Liver (tissue), 9 donors: ENCODE measurements around the gene TLK2. TPM values are rescaled to one million over a fixed set of nuclear protein-coding genes. Genes with fewer than 3 reads are reported as not detected.

Experiments
- DNase-seq: peaks from one replicate; pipeline ENCODE4 v3.0.0-alpha.2; 2017; ENCODE audit warnings: low spot score
- H3K27ac ChIP-seq, 2 donors: one replicate each; pipeline ENCODE4 v1.7.0; 2013; ENCODE audit warnings: inconsistent platforms in 2 of 2, low read length in 2 of 2, control low read depth in 1 of 2, low read depth in 1 of 2, mild to moderate bottlenecking in 1 of 2
- H3K27me3 ChIP-seq, 4 donors: one replicate each; pipeline versions ENCODE4 v1.6.1 to v1.7.0; 2013; ENCODE audit warnings: low read length in 3 of 4, inconsistent platforms in 1 of 4, mild to moderate bottlenecking in 1 of 4, moderate library complexity in 1 of 4; ENCODE audit not compliant: control insufficient read depth in 4 of 4, insufficient read depth in 4 of 4
- H3K36me3 ChIP-seq, 4 donors: one replicate each; pipeline versions ENCODE4 v1.6.1 to v1.7.0; 2013; ENCODE audit warnings: low read length in 3 of 4, mild to moderate bottlenecking in 3 of 4, low read depth in 1 of 4, moderate library complexity in 1 of 4; ENCODE audit not compliant: control insufficient read depth in 4 of 4, insufficient read depth in 3 of 4
- H3K4me1 ChIP-seq, 4 donors: one replicate each; pipeline versions ENCODE4 v1.6.1 to v1.7.0; 2013; ENCODE audit warnings: low read length in 3 of 4, mild to moderate bottlenecking in 3 of 4, moderate library complexity in 1 of 4; ENCODE audit not compliant: control insufficient read depth in 4 of 4, insufficient read depth in 4 of 4
- H3K4me3 ChIP-seq, 3 donors: one replicate each; pipeline versions ENCODE4 v1.6.1 to v1.7.0; 2013; ENCODE audit warnings: low read length in 3 of 3, control low read depth in 1 of 3, low read depth in 1 of 3, mild to moderate bottlenecking in 1 of 3
- H3K9ac ChIP-seq, 2 donors: one replicate each; pipeline ENCODE4 v1.7.0; 2013; ENCODE audit warnings: low read length in 2 of 2, mild to moderate bottlenecking in 2 of 2, moderate library complexity in 2 of 2, control low read depth in 1 of 2, low read depth in 1 of 2
- H3K9me3 ChIP-seq, 4 donors: one replicate each; pipeline versions ENCODE4 v1.6.1 to v1.7.0; 2013; ENCODE audit warnings: low read length in 3 of 4; ENCODE audit not compliant: control insufficient read depth in 4 of 4
- HNF4A ChIP-seq, 2 donors: conservative IDR thresholded peaks; 2 replicates each; pipeline ENCODE4 v1.6.1; 2016; ENCODE audit warnings: antibody characterized with exemption in 2 of 2, mild to moderate bottlenecking in 2 of 2
- JUND ChIP-seq, 2 donors: IDR thresholded peaks; 2 replicates each; pipeline ENCODE4 v1.6.1; 2016; ENCODE audit warnings: antibody characterized with exemption in 2 of 2
- NR2F2 ChIP-seq: IDR thresholded peaks from 2 replicates; pipeline ENCODE4 v1.6.1; 2016; ENCODE audit warnings: antibody characterized with exemption
- RXRA ChIP-seq, 2 donors: IDR thresholded peaks; 2 replicates each; pipeline ENCODE4 v1.6.1; 2017 to 2018; ENCODE audit warnings: antibody characterized with exemption in 2 of 2, mild to moderate bottlenecking in 1 of 2
- SP1 ChIP-seq: IDR thresholded peaks from 2 replicates; pipeline ENCODE4 v1.6.1; 2018; ENCODE audit warnings: antibody characterized with exemption, mild to moderate bottlenecking
- YY1 ChIP-seq: IDR thresholded peaks from 2 replicates; pipeline ENCODE4 v1.6.1; 2016; ENCODE audit warnings: antibody characterized with exemption, mild to moderate bottlenecking
- WGBS: extraction: QIAGEN DNeasy Blood & Tissue Kit; methylation state at CpG from one replicate; pipeline ENCODE4 v1.1.7; 2013; 5-methylcytosine and 5-hydroxymethylcytosine counted together
- polyA plus RNA-seq, 2 donors: library from polyadenylated mRNA; stranded (reverse) in 1 of 2; unstranded in 1 of 2; fragments of 200-250 nt in 1 of 2; fragments of >200 nt in 1 of 2; fragmentation: Nextera tagmentation in 1 of 2; extraction: Ambion mirVana in 1 of 2; gene quantifications; one replicate each; pipeline versions ENCODE4 v1.2.1 to v1.2.3, GENCODE V29; 2013 to 2015
- total RNA-seq, 2 donors: library from RNA; depleted of rRNA; stranded (reverse); fragments of >200 nt; gene quantifications; one replicate each; pipeline ENCODE4 v1.2.3, GENCODE V29; 2014
- TF ChIP-seq, protein P1 (sequence below): IDR thresholded peaks from 2 replicates; pipeline ENCODE4 v1.6.1; 2016; ENCODE audit warnings: antibody characterized with exemption
- TF ChIP-seq, protein P2 (sequence below): IDR thresholded peaks from 2 replicates; pipeline ENCODE4 v1.6.1; 2016; ENCODE audit warnings: antibody characterized with exemption
- TF ChIP-seq, protein P3 (sequence below): fragments of 150-350 bp; IDR thresholded peaks from 2 replicates; pipeline ENCODE4 v1.5.1; 2017; ENCODE audit warnings: improper control_type of control experiment, low read depth, low read length; ENCODE audit not compliant: missing input control
- TF ChIP-seq, protein P4 (sequence below): IDR thresholded peaks from 2 replicates; pipeline ENCODE4 v1.6.1; 2016; ENCODE audit warnings: antibody characterized with exemption
- TF ChIP-seq, protein P5 (sequence below): IDR thresholded peaks from 2 replicates; pipeline ENCODE4 v1.6.1; 2016; ENCODE audit warnings: antibody characterized with exemption, mild to moderate bottlenecking
- donor health status: healthy.
- donor health status: healthy.
- donor health status: healthy.
- donor health status: healthy.
- donor health status: healthy.

Gene TLK2
- total and polyA plus RNA-seq, 4 donors: 4.2 to 25.8 (median 14.8) TPM

DNA sequence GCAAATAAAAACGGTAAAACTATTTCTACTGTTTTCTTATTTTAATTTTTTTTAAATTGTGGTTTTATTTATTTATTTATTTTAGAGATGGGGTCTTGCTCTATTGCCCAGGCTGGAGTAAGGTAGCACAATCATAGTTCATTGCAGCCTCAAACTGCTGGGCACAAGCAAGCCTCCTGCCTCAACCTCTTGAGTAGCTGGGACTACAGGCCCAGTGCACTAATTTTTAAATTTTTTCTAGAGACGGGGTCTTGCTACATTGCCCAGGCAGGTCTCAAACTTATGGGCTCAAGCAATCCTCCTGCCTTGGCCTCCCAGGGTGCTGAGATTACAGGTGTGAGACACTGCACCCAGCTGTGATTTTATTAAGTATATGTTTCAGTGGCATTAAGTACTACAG is 102.3 kb downstream of the TLK2 start:
- TF ChIP-seq HNF4A (conservative IDR thresholded peaks at IDR 0.05) (no peak), NR2F2 (no peak), YY1 (no peak), JUND (IDR thresholded peaks at IDR 0.05) (no peak), RXRA (IDR thresholded peaks at IDR 0.05) (no peak)
- TF ChIP-seq, protein P1, sequence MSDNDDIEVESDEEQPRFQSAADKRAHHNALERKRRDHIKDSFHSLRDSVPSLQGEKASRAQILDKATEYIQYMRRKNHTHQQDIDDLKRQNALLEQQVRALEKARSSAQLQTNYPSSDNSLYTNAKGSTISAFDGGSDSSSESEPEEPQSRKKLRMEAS: no peak
- TF ChIP-seq, protein P2, sequence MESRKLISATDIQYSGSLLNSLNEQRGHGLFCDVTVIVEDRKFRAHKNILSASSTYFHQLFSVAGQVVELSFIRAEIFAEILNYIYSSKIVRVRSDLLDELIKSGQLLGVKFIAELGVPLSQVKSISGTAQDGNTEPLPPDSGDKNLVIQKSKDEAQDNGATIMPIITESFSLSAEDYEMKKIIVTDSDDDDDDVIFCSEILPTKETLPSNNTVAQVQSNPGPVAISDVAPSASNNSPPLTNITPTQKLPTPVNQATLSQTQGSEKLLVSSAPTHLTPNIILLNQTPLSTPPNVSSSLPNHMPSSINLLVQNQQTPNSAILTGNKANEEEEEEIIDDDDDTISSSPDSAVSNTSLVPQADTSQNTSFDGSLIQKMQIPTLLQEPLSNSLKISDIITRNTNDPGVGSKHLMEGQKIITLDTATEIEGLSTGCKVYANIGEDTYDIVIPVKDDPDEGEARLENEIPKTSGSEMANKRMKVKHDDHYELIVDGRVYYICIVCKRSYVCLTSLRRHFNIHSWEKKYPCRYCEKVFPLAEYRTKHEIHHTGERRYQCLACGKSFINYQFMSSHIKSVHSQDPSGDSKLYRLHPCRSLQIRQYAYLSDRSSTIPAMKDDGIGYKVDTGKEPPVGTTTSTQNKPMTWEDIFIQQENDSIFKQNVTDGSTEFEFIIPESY: no peak
- TF ChIP-seq, protein P3, sequence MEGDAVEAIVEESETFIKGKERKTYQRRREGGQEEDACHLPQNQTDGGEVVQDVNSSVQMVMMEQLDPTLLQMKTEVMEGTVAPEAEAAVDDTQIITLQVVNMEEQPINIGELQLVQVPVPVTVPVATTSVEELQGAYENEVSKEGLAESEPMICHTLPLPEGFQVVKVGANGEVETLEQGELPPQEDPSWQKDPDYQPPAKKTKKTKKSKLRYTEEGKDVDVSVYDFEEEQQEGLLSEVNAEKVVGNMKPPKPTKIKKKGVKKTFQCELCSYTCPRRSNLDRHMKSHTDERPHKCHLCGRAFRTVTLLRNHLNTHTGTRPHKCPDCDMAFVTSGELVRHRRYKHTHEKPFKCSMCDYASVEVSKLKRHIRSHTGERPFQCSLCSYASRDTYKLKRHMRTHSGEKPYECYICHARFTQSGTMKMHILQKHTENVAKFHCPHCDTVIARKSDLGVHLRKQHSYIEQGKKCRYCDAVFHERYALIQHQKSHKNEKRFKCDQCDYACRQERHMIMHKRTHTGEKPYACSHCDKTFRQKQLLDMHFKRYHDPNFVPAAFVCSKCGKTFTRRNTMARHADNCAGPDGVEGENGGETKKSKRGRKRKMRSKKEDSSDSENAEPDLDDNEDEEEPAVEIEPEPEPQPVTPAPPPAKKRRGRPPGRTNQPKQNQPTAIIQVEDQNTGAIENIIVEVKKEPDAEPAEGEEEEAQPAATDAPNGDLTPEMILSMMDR: no peak
- TF ChIP-seq, protein P4, sequence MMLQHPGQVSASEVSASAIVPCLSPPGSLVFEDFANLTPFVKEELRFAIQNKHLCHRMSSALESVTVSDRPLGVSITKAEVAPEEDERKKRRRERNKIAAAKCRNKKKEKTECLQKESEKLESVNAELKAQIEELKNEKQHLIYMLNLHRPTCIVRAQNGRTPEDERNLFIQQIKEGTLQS: no peak
- TF ChIP-seq, protein P5, sequence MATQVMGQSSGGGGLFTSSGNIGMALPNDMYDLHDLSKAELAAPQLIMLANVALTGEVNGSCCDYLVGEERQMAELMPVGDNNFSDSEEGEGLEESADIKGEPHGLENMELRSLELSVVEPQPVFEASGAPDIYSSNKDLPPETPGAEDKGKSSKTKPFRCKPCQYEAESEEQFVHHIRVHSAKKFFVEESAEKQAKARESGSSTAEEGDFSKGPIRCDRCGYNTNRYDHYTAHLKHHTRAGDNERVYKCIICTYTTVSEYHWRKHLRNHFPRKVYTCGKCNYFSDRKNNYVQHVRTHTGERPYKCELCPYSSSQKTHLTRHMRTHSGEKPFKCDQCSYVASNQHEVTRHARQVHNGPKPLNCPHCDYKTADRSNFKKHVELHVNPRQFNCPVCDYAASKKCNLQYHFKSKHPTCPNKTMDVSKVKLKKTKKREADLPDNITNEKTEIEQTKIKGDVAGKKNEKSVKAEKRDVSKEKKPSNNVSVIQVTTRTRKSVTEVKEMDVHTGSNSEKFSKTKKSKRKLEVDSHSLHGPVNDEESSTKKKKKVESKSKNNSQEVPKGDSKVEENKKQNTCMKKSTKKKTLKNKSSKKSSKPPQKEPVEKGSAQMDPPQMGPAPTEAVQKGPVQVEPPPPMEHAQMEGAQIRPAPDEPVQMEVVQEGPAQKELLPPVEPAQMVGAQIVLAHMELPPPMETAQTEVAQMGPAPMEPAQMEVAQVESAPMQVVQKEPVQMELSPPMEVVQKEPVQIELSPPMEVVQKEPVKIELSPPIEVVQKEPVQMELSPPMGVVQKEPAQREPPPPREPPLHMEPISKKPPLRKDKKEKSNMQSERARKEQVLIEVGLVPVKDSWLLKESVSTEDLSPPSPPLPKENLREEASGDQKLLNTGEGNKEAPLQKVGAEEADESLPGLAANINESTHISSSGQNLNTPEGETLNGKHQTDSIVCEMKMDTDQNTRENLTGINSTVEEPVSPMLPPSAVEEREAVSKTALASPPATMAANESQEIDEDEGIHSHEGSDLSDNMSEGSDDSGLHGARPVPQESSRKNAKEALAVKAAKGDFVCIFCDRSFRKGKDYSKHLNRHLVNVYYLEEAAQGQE: no peak
- H3K9ac ChIP-seq: no peak overlapping the region
- no peaks in the 10 kb centered on the region for H3K4me1 ChIP-seq
- no peak overlapping the region for H3K4me3 ChIP-seq
- WGBS: 94% methylated on average over 2 of the region's 2 CpGs
- H3K27me3 ChIP-seq: no peaks in the 10 kb centered on the region
- H3K9me3 ChIP-seq: no peaks in the 10 kb centered on the region
- no peak for DNase-seq
- H3K27ac ChIP-seq: no peak overlapping the region
- peaks cover 0 to 22% (median 14%) of the 10 kb centered on the region in 4 donors for H3K36me3 ChIP-seq

DNA sequence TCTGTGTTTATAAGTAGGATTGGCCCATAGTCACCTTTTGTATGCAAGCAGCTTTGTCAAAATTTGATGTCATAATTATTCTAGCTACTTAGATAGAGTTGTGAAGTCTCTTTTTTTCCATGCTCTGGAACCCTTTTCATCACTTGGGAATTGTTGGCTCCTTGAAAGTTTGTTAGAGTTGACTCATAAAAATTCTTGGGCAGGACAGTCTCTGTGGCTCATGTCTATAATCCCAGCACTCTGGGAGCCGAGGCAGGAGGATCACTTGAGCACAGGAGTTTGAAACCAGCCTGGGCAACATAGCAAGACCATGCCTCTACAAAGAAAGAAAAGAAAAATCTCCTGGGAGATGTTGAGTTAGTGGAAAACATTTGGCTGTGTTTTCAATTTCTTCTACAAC is 103.1 kb downstream of the TLK2 start:
- Histone ChIP-seq H3K9me3 (no peaks in the 10 kb centered on the region), H3K36me3 (peaks cover 0 to 23% (median 14%) of the 10 kb centered on the region in 4 donors), H3K27me3 (no peaks in the 10 kb centered on the region), H3K9ac (no peak overlapping the region), H3K27ac (no peak overlapping the region), H3K4me3 (no peak overlapping the region), H3K4me1 (no peaks in the 10 kb centered on the region)
- no peak for TF ChIP-seq JUND (IDR thresholded peaks at IDR 0.05)
- TF ChIP-seq, protein P3: no peak
- no peak for TF ChIP-seq SP1
- 97% methylated on average over 1 of the region's 1 CpG for WGBS
- DNase-seq: no peak
